Vagina (tissue), 2 donors: ENCODE measurements around the gene TPD52L1. TPM values are rescaled to one million over a fixed set of nuclear protein-coding genes. Genes with fewer than 3 reads are reported as not detected.

Experiments
- DNase-seq, 2 donors: peaks; one replicate each; pipeline ENCODE4 v3.0.0-alpha.2; 2017; ENCODE audit errors: extremely low spot score in 2 of 2
- H3K27ac ChIP-seq: fragments of 200-600 bp; sonication (generic); one replicate; pipeline ENCODE4 v1.5.1; 2019
- H3K27me3 ChIP-seq: fragments of 200-600 bp; sonication (generic); one replicate; pipeline ENCODE4 v1.5.1; 2019
- H3K36me3 ChIP-seq, 2 donors: fragments of 200-600 bp; sonication (generic); one replicate each; pipeline ENCODE4 v1.5.1; 2017 to 2019
- H3K4me1 ChIP-seq: fragments of 200-600 bp; sonication (generic); one replicate; pipeline ENCODE4 v1.5.1; 2019
- H3K4me3 ChIP-seq, 2 donors: fragments of 200-600 bp; sonication (generic); 1 replicate in 1 of 2; 2 replicates in 1 of 2; pipeline ENCODE4 v1.5.1; 2016 to 2019
- H3K9me3 ChIP-seq: fragments of 200-600 bp; sonication (generic); one replicate; pipeline ENCODE4 v1.5.1; 2019
- POLR2A ChIP-seq, 2 donors: fragments of 450-650 bp; IDR thresholded peaks; one replicate each; pipeline ENCODE4 v1.6.1; 2017; ENCODE audit warnings: antibody characterized with exemption in 2 of 2, mild to moderate bottlenecking in 2 of 2, moderate library complexity in 2 of 2
- POLR2AphosphoS5 ChIP-seq, 2 donors: sonication (generic); formaldehyde crosslinking; IDR thresholded peaks; one replicate each; pipeline ENCODE4 v1.9.0; 2017; ENCODE audit warnings: antibody characterized with exemption in 2 of 2, mild to moderate bottlenecking in 2 of 2, low read depth in 1 of 2; ENCODE audit not compliant: insufficient read depth in 1 of 2
- intact Hi-C: fragments of 100-400 bp; cut with DNase I; formaldehyde crosslinking; loops from one replicate; pipeline ENCODE4 v1.15.1; 2023
- total RNA-seq: library from RNA; depleted of rRNA; stranded (reverse); fragments of >200 nt; gene quantifications from one replicate; pipeline ENCODE4 v1.2.3, GENCODE V29; 2016
- TF ChIP-seq, protein P1 (sequence below), 3 experiments: fragments of 450-650 bp in 2 of 3; fragments of 200-600 bp in 1 of 3; sonication (generic) in 1 of 3; IDR thresholded peaks; one replicate each; pipeline ENCODE4 v1.5.1; 2017 to 2019; ENCODE audit warnings: antibody characterized with exemption in 3 of 3, mild to moderate bottlenecking in 2 of 3, moderate library complexity in 2 of 3

The TPD52L1 gene
- total RNA-seq, 1 donor from 2014 or later, result 85.0 TPM

DNA sequence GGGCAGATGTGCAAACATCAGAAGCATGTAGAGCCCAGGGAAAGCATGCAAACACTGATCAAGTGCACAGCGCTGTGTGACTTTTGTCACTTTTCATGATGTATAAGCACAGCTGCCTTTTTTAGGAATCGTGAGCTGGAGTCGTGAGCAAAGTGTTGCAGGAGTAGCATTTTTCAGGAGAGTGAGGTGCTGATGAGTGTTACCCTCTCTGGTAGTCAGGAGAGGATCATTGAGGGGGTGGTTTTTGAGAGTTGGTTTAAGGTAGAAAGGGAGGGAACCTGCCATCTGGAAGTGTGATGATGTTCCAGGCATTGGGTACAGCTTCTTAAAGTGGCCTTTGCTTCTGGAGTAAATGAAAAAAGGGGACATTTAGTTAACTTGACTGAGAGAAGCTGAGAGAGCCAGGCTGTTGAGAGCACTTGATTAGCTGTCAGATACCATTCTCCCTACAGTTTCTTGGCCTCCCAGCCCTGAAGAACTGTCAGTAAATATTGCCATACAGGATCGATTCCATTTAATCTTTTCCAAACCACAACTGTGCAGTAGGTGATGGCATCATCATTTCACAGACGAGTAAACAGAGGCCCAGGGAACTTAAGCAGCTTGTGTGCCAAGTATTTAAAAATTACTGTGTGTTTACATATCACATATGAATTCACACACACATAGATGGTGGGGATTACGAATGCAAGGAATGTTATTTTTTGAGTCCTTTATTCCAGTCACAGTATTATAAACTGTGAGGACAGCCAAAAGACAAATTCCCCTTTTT, 28.9 kb downstream of the TPD52L1 start:
- Histone ChIP-seq H3K4me1 (no peaks in the 10 kb centered on the region), H3K9me3 (no peaks in the 10 kb centered on the region), H3K4me3 (no peak overlapping the region), H3K27me3 (no peaks in the 10 kb centered on the region), H3K36me3 (no peaks in the 10 kb centered on the region), H3K27ac (no peak overlapping the region)
- intact Hi-C loops, result no loop called here
- DNase-seq, result no peak
- TF ChIP-seq, protein P1, sequence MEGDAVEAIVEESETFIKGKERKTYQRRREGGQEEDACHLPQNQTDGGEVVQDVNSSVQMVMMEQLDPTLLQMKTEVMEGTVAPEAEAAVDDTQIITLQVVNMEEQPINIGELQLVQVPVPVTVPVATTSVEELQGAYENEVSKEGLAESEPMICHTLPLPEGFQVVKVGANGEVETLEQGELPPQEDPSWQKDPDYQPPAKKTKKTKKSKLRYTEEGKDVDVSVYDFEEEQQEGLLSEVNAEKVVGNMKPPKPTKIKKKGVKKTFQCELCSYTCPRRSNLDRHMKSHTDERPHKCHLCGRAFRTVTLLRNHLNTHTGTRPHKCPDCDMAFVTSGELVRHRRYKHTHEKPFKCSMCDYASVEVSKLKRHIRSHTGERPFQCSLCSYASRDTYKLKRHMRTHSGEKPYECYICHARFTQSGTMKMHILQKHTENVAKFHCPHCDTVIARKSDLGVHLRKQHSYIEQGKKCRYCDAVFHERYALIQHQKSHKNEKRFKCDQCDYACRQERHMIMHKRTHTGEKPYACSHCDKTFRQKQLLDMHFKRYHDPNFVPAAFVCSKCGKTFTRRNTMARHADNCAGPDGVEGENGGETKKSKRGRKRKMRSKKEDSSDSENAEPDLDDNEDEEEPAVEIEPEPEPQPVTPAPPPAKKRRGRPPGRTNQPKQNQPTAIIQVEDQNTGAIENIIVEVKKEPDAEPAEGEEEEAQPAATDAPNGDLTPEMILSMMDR (IDR thresholded peaks at IDR 0.05), result no peak
- TF ChIP-seq POLR2A (IDR thresholded peaks at IDR 0.05), result no peak
- TF ChIP-seq POLR2AphosphoS5 (IDR thresholded peaks at IDR 0.05; ENCODE audit: insufficient read depth in 1 of 2, low read depth in 1 of 2), result no peak

GRCh38 chr6:125183391-125183790, 29.8 kb downstream of the TPD52L1 start:
- intact Hi-C loops, result no loop called here
- Histone ChIP-seq H3K9me3 (no peaks in the 10 kb centered on the region), H3K4me3 (no peak overlapping the region), H3K36me3 (no peaks in the 10 kb centered on the region), H3K27ac (no peak overlapping the region), H3K4me1 (no peaks in the 10 kb centered on the region), H3K27me3 (no peaks in the 10 kb centered on the region)
- TF ChIP-seq POLR2A (IDR thresholded peaks at IDR 0.05) (no peak), POLR2AphosphoS5 (IDR thresholded peaks at IDR 0.05; ENCODE audit: insufficient read depth in 1 of 2, low read depth in 1 of 2) (no peak)
- TF ChIP-seq, protein P1 (IDR thresholded peaks at IDR 0.05), result no peak
- DNase-seq, result no peak

- no peak for DNase-seq
- Histone ChIP-seq H3K9me3 (no peaks in the 10 kb centered on the region), H3K27me3 (no peaks in the 10 kb centered on the region), H3K36me3 (no peaks in the 10 kb centered on the region), H3K27ac (no peak overlapping the region), H3K4me1 (peaks cover 28% of the 10 kb centered on the region), H3K4me3 (no peak overlapping the region)
- intact Hi-C loops, result no loop called here
- TF ChIP-seq POLR2AphosphoS5 (IDR thresholded peaks at IDR 0.05; ENCODE audit: insufficient read depth in 1 of 2, low read depth in 1 of 2) (no peak), POLR2A (IDR thresholded peaks at IDR 0.05) (no peak)
- TF ChIP-seq, protein P1 (IDR thresholded peaks at IDR 0.05), result no peak
Observed at GRCh38 chr6:125188037-125188436, 34.5 kb downstream of the TPD52L1 start.

GRCh38 chr6:125188594-125189203, 35.1 kb downstream of the TPD52L1 start:
- intact Hi-C loops, result no loop called here
- Histone ChIP-seq H3K4me3 (no peak overlapping the region), H3K27ac (no peak overlapping the region), H3K4me1 (peaks cover 29% of the 10 kb centered on the region), H3K27me3 (no peaks in the 10 kb centered on the region), H3K9me3 (no peaks in the 10 kb centered on the region), H3K36me3 (no peaks in the 10 kb centered on the region)
- TF ChIP-seq, protein P1 (IDR thresholded peaks at IDR 0.05), result no peak
- TF ChIP-seq POLR2A (IDR thresholded peaks at IDR 0.05), result no peak
- no peak for TF ChIP-seq POLR2AphosphoS5 (IDR thresholded peaks at IDR 0.05; ENCODE audit: insufficient read depth in 1 of 2, low read depth in 1 of 2)
- no peak for DNase-seq

- Histone ChIP-seq H3K36me3 (no peaks in the 10 kb centered on the region), H3K27me3 (no peaks in the 10 kb centered on the region), H3K4me1 (peaks cover 35% of the 10 kb centered on the region), H3K9me3 (no peaks in the 10 kb centered on the region), H3K4me3 (no peak overlapping the region), H3K27ac (no peak overlapping the region)
- TF ChIP-seq, protein P1 (IDR thresholded peaks at IDR 0.05), result no peak
- TF ChIP-seq POLR2A (IDR thresholded peaks at IDR 0.05) (no peak), POLR2AphosphoS5 (IDR thresholded peaks at IDR 0.05; ENCODE audit: insufficient read depth in 1 of 2, low read depth in 1 of 2) (no peak)
- intact Hi-C loops, result no loop called here
- no peak for DNase-seq
Observed at GRCh38 chr6:125189494-125189893, 35.9 kb downstream of the TPD52L1 start.
